HG03045 (cell line): ENCODE data around the gene C16orf54.
A peak's percentile ranks its signal among the peaks of the same experiment; 100 is the strongest.
"Not testable (repeated sequence)": the region's sequence is repeated elsewhere in the genome, so short reads cannot be mapped to it uniquely, and the experiment has no call there.

Experiments
- ATAC-seq: cut with Tn5 transposase; IDR thresholded peaks from one replicate; pipeline ENCODE4 v1.9.1; 2021; ENCODE audit warnings: mild to moderate bottlenecking, moderate library complexity; ENCODE audit not compliant: unreplicated experiment

The C16orf54 gene

GRCh38 chr16:29769507-29769906, 23.7 kb upstream of the C16orf54 start:
- no peak for ATAC-seq

DNA sequence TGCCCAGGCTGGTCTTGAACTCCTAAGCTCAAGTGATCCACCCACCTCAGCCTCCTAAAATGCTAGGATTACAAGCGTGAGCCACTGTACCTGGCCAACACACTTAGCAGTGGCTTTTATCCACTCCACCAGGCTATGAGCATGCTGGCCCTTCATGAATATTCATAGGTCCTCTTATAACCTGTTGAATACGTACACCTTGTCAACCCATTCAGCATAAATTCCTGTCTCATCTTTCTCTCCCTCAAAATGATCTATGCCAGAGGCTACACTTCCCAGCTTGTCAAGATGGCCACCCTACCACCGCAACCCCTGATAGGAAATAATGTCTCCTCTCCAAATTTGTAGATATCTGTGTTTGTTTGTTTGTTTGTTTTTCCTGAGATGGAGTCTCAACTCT, 21.3 kb upstream of the C16orf54 start:
- ATAC-seq, result no peak

DNA sequence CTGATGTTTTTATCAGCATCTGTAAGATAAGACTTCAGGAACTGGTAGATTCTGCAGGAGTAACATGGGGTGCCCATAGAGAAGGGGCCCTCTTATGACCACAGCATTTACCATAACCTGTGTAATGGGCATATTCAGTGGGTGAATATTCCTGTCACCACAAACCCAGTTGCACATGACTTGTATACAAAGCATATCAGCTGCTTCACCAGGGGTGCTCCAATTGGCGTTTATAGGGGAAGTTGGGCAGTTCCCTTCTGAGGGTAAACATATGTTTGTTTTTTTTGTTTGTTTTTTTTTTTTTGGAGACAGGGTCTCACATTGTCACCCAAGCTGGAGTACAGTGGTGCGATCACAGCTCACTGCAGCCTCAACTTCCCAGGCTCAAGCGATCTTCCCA, 20.8 kb upstream of the C16orf54 start:
- ATAC-seq, result no peak

DNA sequence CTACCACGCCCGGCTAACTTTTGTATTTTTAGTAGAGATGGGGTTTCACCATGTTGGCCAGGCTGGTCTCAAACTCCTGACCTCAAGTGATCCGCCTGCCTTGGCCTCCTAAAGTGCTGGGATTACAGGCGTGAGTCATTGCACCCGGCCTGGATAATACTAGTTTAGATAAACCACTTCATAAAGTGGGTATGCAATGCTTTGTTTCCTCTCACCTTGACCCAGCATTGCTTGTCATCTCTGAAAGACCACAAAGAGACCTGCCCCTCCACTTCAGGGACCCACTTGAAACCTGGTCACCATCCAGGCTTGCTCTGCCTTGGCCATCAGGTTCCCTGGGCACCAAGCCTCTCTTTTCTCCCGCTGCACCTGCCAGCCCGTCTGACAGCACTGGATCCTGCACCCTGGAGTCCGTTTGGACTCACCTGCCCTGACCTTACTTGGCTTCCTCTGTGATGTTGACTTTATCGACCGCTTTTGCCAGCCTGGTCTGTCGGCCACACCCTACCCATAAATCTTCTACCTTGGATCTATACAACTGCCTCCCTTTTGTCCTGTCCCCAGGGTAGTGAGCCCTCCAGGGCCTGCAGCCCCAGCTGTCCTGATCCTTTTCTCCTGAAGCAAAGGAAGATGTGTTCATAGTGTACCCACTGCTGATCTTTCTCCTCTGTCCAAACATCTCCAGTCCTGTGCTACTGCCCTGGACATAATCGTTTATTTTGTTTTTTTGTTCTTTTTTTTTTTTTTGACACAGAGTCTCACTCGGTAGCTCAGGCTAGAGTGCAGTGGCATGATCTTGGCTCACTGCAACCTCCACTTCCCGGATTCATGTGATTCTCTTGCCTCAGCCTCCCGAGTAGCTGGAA, 19.6 kb upstream of the C16orf54 start:
- ATAC-seq, result no peak

- ATAC-seq, result no peak
Observed at GRCh38 chr16:29763326-29763725, 17.5 kb upstream of the C16orf54 start.

- no peak for ATAC-seq
Observed at GRCh38 chr16:29761882-29762281, 16.1 kb upstream of the C16orf54 start.

GRCh38 chr16:29761280-29761651, 15.5 kb upstream of the C16orf54 start:
- ATAC-seq, result not testable (repeated sequence)

DNA sequence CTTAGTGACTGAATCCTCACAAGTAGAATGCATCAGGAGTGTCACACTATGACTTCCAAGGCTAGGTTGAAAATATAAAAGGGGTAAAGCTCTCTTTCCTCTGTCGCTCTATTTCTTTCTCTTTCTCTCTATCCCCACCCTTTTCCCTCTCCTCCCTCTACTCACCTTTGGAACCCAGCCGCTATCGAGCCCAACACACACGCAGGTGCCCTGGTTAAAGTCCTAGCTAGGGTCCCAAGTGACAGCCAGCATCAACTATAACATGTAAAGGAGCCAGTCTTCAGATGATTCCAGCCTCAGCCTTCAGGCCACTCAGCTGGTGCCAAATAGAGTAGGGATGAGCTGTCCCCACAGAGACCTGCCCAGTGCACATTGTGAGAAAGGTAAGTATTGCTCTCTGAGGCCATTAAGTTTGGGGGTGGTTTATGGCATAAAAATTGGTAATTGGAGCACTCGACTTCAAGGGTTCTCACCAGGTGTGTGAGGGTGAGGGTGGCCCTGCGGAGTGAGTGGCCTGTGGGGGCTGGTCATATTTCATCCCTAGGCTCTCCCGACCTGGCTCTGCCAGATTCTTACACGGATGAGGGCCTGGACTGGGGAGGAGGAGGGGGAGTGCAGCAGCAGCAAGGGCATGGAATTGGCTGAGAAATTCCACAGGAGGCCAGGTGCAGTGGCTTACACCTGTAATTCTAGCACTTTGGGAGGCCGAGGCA, 14.9 kb upstream of the C16orf54 start:
- no peak for ATAC-seq

GRCh38 chr16:29757950-29758466, 12.2 kb upstream of the C16orf54 start:
- no peak for ATAC-seq

- not testable (repeated sequence) for ATAC-seq
Observed at GRCh38 chr16:29757086-29757485, 11.3 kb upstream of the C16orf54 start.

GRCh38 chr16:29756654-29757053, 10.9 kb upstream of the C16orf54 start:
- ATAC-seq, result no peak

GRCh38 chr16:29753516-29753915, 7.7 kb upstream of the C16orf54 start:
- no peak for ATAC-seq

DNA sequence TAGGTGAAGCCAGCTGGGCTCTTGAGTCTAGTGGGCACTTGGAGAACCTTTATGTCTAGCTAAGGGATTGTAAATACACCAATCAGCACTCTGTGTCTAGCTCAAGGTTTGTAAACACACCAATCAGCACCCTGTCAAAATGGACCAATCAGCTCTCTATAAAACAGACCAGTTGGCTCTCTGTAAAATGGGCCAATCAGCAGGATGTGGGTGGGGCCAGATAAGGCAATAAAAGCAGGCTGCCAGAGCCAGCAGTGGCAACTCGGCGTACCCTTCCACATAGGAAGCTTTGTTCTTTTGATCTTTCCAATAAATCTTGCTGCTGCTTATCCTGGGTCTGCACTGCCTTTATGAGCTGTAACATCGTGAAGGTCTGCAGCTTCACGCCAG, 3.0 kb upstream of the C16orf54 start:
- ATAC-seq, result not testable (repeated sequence)

- ATAC-seq, result no peak
Observed at GRCh38 chr16:29747947-29748759, 2.4 kb upstream of the C16orf54 start.

DNA sequence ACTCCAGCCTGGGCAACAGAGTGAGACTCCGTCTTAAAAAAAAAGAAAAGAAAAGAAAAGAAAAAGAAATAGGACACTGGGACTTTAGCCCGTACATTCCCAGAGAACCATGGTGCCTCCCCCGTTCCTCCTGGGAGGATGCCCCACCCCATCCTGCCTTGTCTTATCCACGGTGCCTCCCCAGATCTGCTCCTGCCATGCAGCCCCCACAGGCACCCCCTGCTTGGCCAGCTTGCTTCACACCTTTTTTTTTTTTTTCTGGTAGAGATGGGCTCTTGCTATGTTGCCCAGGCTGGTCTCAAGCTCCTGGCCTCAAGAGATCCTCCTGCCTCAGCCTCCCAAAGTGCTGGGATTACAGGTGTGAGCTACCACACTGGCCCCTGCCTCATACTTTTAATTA, 728 bp upstream of the C16orf54 start:
- not testable (repeated sequence) for ATAC-seq

DNA sequence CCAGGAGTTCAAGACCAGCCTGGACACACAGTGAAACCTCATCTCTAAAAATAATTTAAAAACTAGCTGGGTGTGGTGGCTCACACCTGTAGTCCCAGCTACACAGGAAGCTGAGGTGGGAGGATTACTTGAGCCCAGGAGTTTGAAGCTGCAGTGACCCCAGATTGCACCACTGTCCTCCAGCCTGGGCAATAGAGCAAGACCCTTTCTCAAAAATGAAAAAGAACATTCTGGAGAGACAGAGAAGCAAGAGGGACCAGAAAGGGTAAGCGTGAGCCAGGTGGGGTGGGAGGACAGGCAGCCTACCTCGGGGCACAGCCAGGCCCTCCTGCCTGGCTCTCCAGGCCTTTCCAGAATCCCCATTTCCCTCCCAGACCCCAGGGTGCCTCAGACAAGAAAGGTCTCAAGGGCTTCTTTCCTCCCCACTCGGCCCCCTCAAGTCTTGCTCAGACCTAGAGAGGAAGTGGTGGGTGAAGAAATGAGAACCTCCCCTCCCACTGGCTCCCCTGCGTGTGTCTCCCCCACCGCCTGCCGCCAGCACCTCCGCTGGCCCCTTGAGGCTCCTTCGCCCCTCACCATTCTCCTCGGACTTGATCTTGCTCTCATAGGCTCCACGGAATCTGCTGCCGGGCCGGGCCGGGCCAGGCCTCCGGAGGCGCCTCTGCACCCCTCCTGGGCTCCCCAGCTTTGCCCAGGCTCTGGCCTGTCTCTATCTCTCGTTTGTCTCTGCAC, 503 bp downstream of the C16orf54 start:
- ATAC-seq, result peak; percentile 43

GRCh38 chr16:29744541-29745101, 1.2 kb downstream of the C16orf54 start:
- no peak for ATAC-seq

- no peak for ATAC-seq
Observed at GRCh38 chr16:29743827-29744531, 1.8 kb downstream of the C16orf54 start.

- ATAC-seq, result no peak
Observed at GRCh38 chr16:29743475-29743826, 2.3 kb downstream of the C16orf54 start.
